OCI-LY7 (cell line): Measurements from ENCODE around the gene MDH2. TPM values are rescaled to one million over a fixed set of nuclear protein-coding genes. Genes with fewer than 3 reads are reported as not detected.
"Not testable (repeated sequence)": the region's sequence is repeated elsewhere in the genome, so short reads cannot be mapped to it uniquely, and the experiment has no call there.

Experiments
- BruUV-seq: library from RNA; stranded (reverse); fragments of 400-500 nt; replicated peaks from 2 replicates; lab custom pipeline; 2021; lab: Mats Ljungman, UMichigan
- CTCF ChIA-PET: fragments of 300-600 bp; sonication (Branson Sonifier 250); formaldehyde crosslinking; loops from one replicate; lab custom pipeline; 2022; ENCODE audit warnings: antibody characterized with exemption; ENCODE audit not compliant: unreplicated experiment; lab: Charles Lee
- POLR2A ChIA-PET: fragments of 300-600 bp; sonication (Branson Sonifier 250); formaldehyde crosslinking; loops from one replicate; lab custom pipeline; 2022; ENCODE audit warnings: antibody characterized with exemption; lab: Charles Lee
- DNase-seq: peaks from one replicate; pipeline ENCODE4 v3.0.0-alpha.2; 2015; ENCODE audit warnings: low spot score
- H2AFZ ChIP-seq: fragments of 200-600 bp; sonication (generic), shearing (Covaris generic); 2 replicates; pipeline ENCODE4 v1.6.1; 2014; ENCODE audit warnings: mild to moderate bottlenecking, antibody characterized with exemption, low read length, moderate library complexity
- H3K27ac ChIP-seq: fragments of 200-600 bp; sonication (generic); 2 replicates; pipeline ENCODE4 v1.5.1; 2014; ENCODE audit warnings: mixed run types, low read depth, mild to moderate bottlenecking, moderate library complexity, low read length, inconsistent platforms; ENCODE audit not compliant: poor library complexity, severe bottlenecking
- H3K36me3 ChIP-seq: fragments of 200-600 bp; sonication (generic); 2 replicates; pipeline ENCODE4 v1.6.1; 2014; ENCODE audit warnings: mild to moderate bottlenecking, antibody characterized with exemption, low read length, moderate library complexity, mixed read lengths; ENCODE audit not compliant: insufficient read depth
- H3K4me1 ChIP-seq: fragments of 200-600 bp; sonication (generic); 2 replicates; pipeline ENCODE4 v1.5.1; 2014; ENCODE audit warnings: mild to moderate bottlenecking, low read length; ENCODE audit not compliant: insufficient read depth, poor library complexity, severe bottlenecking
- H3K4me2 ChIP-seq: fragments of 200-600 bp; sonication (generic); 2 replicates; pipeline ENCODE4 v1.6.1; 2014; ENCODE audit warnings: mild to moderate bottlenecking, low read length
- H3K4me3 ChIP-seq: fragments of 200-600 bp; sonication (generic); 2 replicates; pipeline ENCODE4 v1.5.1; 2014; ENCODE audit warnings: mild to moderate bottlenecking, low read depth, low read length; ENCODE audit not compliant: poor library complexity, severe bottlenecking
- H3K79me2 ChIP-seq: fragments of 200-600 bp; sonication (generic); 2 replicates; pipeline ENCODE4 v1.6.1; 2016; ENCODE audit warnings: low read depth, mild to moderate bottlenecking, low read length, moderate library complexity, mixed read lengths; ENCODE audit not compliant: insufficient read depth
- H3K9me2 ChIP-seq: fragments of 200-600 bp; sonication (generic); 2 replicates; pipeline ENCODE4 v1.6.1; 2016; ENCODE audit warnings: mild to moderate bottlenecking, low read length, mixed read lengths; ENCODE audit not compliant: insufficient read depth
- H3K9me3 ChIP-seq: fragments of 200-600 bp; sonication (generic); 2 replicates; pipeline ENCODE4 v1.6.1; 2014; ENCODE audit warnings: mild to moderate bottlenecking, mixed run types, low read length, mixed read lengths
- H4K20me1 ChIP-seq: fragments of 200-600 bp; sonication (generic); 2 replicates; pipeline ENCODE4 v1.6.1; 2014; ENCODE audit warnings: mild to moderate bottlenecking, antibody characterized with exemption, low read length, moderate library complexity, mixed read lengths; ENCODE audit not compliant: insufficient read depth
- EZH2phosphoT487 ChIP-seq: fragments of 200-600 bp; sonication (generic); IDR thresholded peaks from 2 replicates; pipeline ENCODE4 v1.6.1; 2018; ENCODE audit warnings: low read depth, borderline replicate concordance, mild to moderate bottlenecking, mixed run types, antibody characterized with exemption, low read length, moderate library complexity, mixed read lengths
- intact Hi-C: fragments of 100-400 bp; cut with micrococcal nuclease; formaldehyde crosslinking; loops from one replicate; pipeline ENCODE4 v1.10.0; 2022; ENCODE audit not compliant: unreplicated experiment
- total RNA-seq, 2 experiments: library from RNA; depleted of rRNA in 1 of 2; stranded (reverse); fragments of >200 nt in 1 of 2; shearing (Covaris generic) in 1 of 2; gene quantifications; 2 replicates each; pipeline ENCODE4 v1.2.3, GENCODE V29; 2014 to 2022
- TF ChIP-seq, protein P1 (sequence below): fragments of 200-600 bp; sonication (generic); conservative IDR thresholded peaks from 2 replicates; pipeline ENCODE4 v1.5.1; 2014; ENCODE audit warnings: mild to moderate bottlenecking, antibody characterized with exemption, low read length, moderate library complexity, mixed read lengths

Gene MDH2
- total RNA-seq, 2 experiments from 2014 or later: 155 to 253 TPM

- ChIA-PET POLR2A (interaction anchor here (0.8 kb wide), 1 partner anchor 174 kb away, joined by 3 read pairs; no protein-coding TSS in a partner anchor), CTCF (no interaction called here)
- intact Hi-C loops: no loop called here
- Histone ChIP-seq H3K9me3 (no peaks in the 10 kb centered on the region), H3K4me3 (no peak overlapping the region), H3K36me3 (peaks cover 97% of the 10 kb centered on the region), H3K4me2 (no peak overlapping the region), H3K9me2 (no peaks in the 10 kb centered on the region), H2AFZ (no peak overlapping the region), H4K20me1 (peaks cover 16% of the 10 kb centered on the region), H3K79me2 (peaks cover 37% of the 10 kb centered on the region), H3K4me1 (no peaks in the 10 kb centered on the region), H3K27ac (no peak overlapping the region)
- DNase-seq: no peak
- BruUV-seq: no TSS peak
- TF ChIP-seq, protein P1, sequence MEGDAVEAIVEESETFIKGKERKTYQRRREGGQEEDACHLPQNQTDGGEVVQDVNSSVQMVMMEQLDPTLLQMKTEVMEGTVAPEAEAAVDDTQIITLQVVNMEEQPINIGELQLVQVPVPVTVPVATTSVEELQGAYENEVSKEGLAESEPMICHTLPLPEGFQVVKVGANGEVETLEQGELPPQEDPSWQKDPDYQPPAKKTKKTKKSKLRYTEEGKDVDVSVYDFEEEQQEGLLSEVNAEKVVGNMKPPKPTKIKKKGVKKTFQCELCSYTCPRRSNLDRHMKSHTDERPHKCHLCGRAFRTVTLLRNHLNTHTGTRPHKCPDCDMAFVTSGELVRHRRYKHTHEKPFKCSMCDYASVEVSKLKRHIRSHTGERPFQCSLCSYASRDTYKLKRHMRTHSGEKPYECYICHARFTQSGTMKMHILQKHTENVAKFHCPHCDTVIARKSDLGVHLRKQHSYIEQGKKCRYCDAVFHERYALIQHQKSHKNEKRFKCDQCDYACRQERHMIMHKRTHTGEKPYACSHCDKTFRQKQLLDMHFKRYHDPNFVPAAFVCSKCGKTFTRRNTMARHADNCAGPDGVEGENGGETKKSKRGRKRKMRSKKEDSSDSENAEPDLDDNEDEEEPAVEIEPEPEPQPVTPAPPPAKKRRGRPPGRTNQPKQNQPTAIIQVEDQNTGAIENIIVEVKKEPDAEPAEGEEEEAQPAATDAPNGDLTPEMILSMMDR: no peak
- TF ChIP-seq EZH2phosphoT487: no peak
These were observed 8.3 kb downstream of the MDH2 start for GRCh38 chr7:76056241-76056640.

- no peak overlapping the region for H3K27ac ChIP-seq
- peaks cover 28% of the 10 kb centered on the region; the same call in 1 of the 2 replicates for H3K79me2 ChIP-seq
- no peaks in the 10 kb centered on the region for H3K9me2 ChIP-seq
- intact Hi-C loops: no loop called here
- ChIA-PET CTCF (interaction anchor here (0.5 kb wide), 2 partner anchors 473 to 1693 kb away, joined by 5 read pairs; no protein-coding TSS in a partner anchor), POLR2A (no interaction called here)
- H3K4me3 ChIP-seq: no peak overlapping the region
- H4K20me1 ChIP-seq: peaks cover 16% of the 10 kb centered on the region
- H3K36me3 ChIP-seq: peaks cover 97% of the 10 kb centered on the region
- H3K4me2 ChIP-seq: no peak overlapping the region
- no peaks in the 10 kb centered on the region for H3K4me1 ChIP-seq
- no peaks in the 10 kb centered on the region for H3K9me3 ChIP-seq
- H2AFZ ChIP-seq: no peak overlapping the region
- TF ChIP-seq, protein P1: no peak
- TF ChIP-seq EZH2phosphoT487: no peak
- no peak for DNase-seq
- BruUV-seq: no TSS peak
These were observed 9.4 kb downstream of the MDH2 start for GRCh38 chr7:76057103-76057812.

DNA sequence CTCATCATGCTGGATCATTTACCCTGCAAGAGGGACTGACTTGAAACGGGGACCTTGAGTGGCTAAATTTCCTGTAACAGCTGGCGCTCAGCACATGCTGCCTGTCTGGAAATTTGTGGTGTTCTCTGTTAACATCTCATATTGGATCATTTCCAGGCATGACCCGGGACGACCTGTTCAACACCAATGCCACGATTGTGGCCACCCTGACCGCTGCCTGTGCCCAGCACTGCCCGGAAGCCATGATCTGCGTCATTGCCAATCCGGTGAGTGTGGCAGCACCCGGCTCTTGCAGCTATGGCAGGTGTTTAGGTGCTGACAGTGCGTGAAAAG, 9.9 kb downstream of the MDH2 start:
- DNase-seq: no peak

DNA sequence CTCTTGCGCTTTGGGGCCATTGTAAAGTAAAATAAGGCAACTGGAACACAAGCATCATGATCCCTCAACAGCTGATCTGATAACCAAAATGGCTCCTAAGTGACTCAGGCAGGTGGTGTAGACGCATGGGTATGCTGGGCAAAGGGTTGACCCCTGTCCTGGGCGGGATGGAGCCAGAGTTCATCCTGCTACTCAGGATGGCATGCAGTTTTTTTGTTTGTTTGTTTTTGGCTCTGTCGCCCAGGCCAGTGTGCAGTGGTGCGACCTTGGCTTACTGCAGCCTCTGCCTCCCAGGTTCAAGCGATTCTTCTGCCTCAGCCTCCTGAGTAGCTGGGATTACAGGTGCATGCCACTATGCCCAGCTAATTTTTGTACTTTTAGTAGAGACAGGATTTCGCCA, 10.8 kb downstream of the MDH2 start:
- H3K4me1 ChIP-seq, H3K9me2 ChIP-seq, H3K9me3 ChIP-seq, POLR2A ChIA-PET, intact Hi-C loops, H3K27ac ChIP-seq, H3K4me2 ChIP-seq, H3K4me3 ChIP-seq, H2AFZ ChIP-seq, CTCF ChIA-PET, DNase-seq, BruUV-seq: not testable (repeated sequence)
- Histone ChIP-seq H3K36me3 (peaks cover 99% of the 10 kb centered on the region), H4K20me1 (peaks cover 16% of the 10 kb centered on the region), H3K79me2 (peaks cover 13% of the 10 kb centered on the region; the same call in 1 of the 2 replicates)

More for the DNA sequence above, 9.9 kb downstream of the MDH2 start:
- ChIA-PET POLR2A (no interaction called here), CTCF (interaction anchor here (0.5 kb wide), 1 partner anchor 1693 kb away, joined by 5 read pairs; no protein-coding TSS in a partner anchor)
- Histone ChIP-seq H3K9me3 (no peaks in the 10 kb centered on the region), H3K9me2 (no peaks in the 10 kb centered on the region), H2AFZ (no peak overlapping the region), H3K27ac (no peak overlapping the region), H4K20me1 (peaks cover 16% of the 10 kb centered on the region), H3K4me1 (no peaks in the 10 kb centered on the region), H3K4me3 (no peak overlapping the region), H3K4me2 (no peak overlapping the region), H3K79me2 (peaks cover 22% of the 10 kb centered on the region; the same call in 1 of the 2 replicates), H3K36me3 (peaks cover 99% of the 10 kb centered on the region)
- TF ChIP-seq EZH2phosphoT487: no peak
- TF ChIP-seq, protein P1: no peak
- no TSS peak for BruUV-seq
- intact Hi-C loops: no loop called here
